HEK293 (cell line): ENCODE results near the gene CREM.

ENCODE experiments used
- CTCF ChIA-PET: fragments of 350-600 bp; formaldehyde crosslinking; extraction: SDS; loops from one replicate; lab custom pipeline; 2021; ENCODE audit warnings: antibody characterized with exemption; lab: Yijun Ruan, JAX
- POLR2A ChIA-PET: fragments of 300-600 bp; formaldehyde crosslinking; extraction: SDS; loops from one replicate; lab custom pipeline; 2020; ENCODE audit warnings: antibody characterized with exemption, inconsistent platforms; lab: Yijun Ruan, JAX
- H3K27ac ChIP-seq: fragments of 200-500 bp; sonication (Bioruptor generic); 2 replicates; pipeline ENCODE4 v1.5.1; 2014; ENCODE audit warnings: low read depth, low read length, control low read depth, inconsistent platforms; ENCODE audit errors: extremely low read depth
- H3K36me3 ChIP-seq, 2 experiments: fragments of 200-500 bp in 1 of 2; sonication (Bioruptor generic) in 1 of 2; 1 replicate in 1 of 2; 2 replicates in 1 of 2; pipeline ENCODE4 v1.5.1; 2014 to 2017; ENCODE audit warnings: inconsistent platforms in 2 of 2, low read length in 2 of 2; ENCODE audit not compliant: control insufficient read depth in 2 of 2, insufficient read depth in 1 of 2
- H3K4me1 ChIP-seq: fragments of 200-500 bp; sonication (Bioruptor generic); 2 replicates; pipeline ENCODE4 v1.5.1; 2014; ENCODE audit warnings: mild to moderate bottlenecking, low read length, inconsistent platforms; ENCODE audit not compliant: control insufficient read depth, insufficient read depth
- H3K4me3 ChIP-seq: 2 replicates; pipeline ENCODE4 v1.5.1; 2011; ENCODE audit warnings: low read depth, mild to moderate bottlenecking, control low read depth, low read length, moderate library complexity
- H3K9me3 ChIP-seq: fragments of 200-500 bp; sonication (Bioruptor generic); 2 replicates; pipeline ENCODE4 v1.5.1; 2014; ENCODE audit warnings: low read depth, low read length, inconsistent platforms; ENCODE audit not compliant: control insufficient read depth, insufficient read depth
- CTCF ChIP-seq: fragments of 450-650 bp; formaldehyde crosslinking; IDR thresholded peaks from 2 replicates; pipeline ENCODE4 v1.5.1; 2016; ENCODE audit warnings: missing biosample characterization, missing genetic modification characterization
- KLF1 ChIP-seq: fragments of 450-650 bp; formaldehyde crosslinking; IDR thresholded peaks from 2 replicates; pipeline ENCODE4 v1.5.1; 2016; ENCODE audit warnings: missing biosample characterization, missing genetic modification characterization
- OVOL3 ChIP-seq: fragments of 450-650 bp; formaldehyde crosslinking; IDR thresholded peaks from 2 replicates; pipeline ENCODE4 v1.5.1; 2016; ENCODE audit warnings: missing biosample characterization, missing genetic modification characterization
- PRDM1 ChIP-seq: fragments of 450-650 bp; formaldehyde crosslinking; IDR thresholded peaks from 2 replicates; pipeline ENCODE4; 2016; ENCODE audit warnings: missing biosample characterization, missing genetic modification characterization
- PRDM10 ChIP-seq: fragments of 450-650 bp; formaldehyde crosslinking; IDR thresholded peaks from 2 replicates; pipeline ENCODE4 v1.5.1; 2016; ENCODE audit warnings: missing biosample characterization, missing genetic modification characterization
- SCRT2 ChIP-seq: fragments of 450-650 bp; formaldehyde crosslinking; IDR thresholded peaks from 2 replicates; pipeline ENCODE4 v1.5.1; 2016; ENCODE audit warnings: missing biosample characterization, missing genetic modification characterization
- ZBTB49 ChIP-seq: fragments of 450-650 bp; formaldehyde crosslinking; IDR thresholded peaks from 2 replicates; pipeline ENCODE4 v1.5.1; 2016; ENCODE audit warnings: missing biosample characterization, missing genetic modification characterization, low read depth
- ZFP41 ChIP-seq: fragments of 450-650 bp; formaldehyde crosslinking; IDR thresholded peaks from 2 replicates; pipeline ENCODE4 v1.5.1; 2016; ENCODE audit warnings: missing biosample characterization, missing genetic modification characterization, borderline replicate concordance
- ZNF16 ChIP-seq: fragments of 450-650 bp; formaldehyde crosslinking; IDR thresholded peaks from 2 replicates; pipeline ENCODE4 v1.5.1; 2016; ENCODE audit warnings: low read depth, missing biosample characterization, missing genetic modification characterization
- ZNF26 ChIP-seq: fragments of 450-650 bp; formaldehyde crosslinking; IDR thresholded peaks from 2 replicates; pipeline ENCODE4 v1.5.1; 2016; ENCODE audit warnings: missing biosample characterization, missing genetic modification characterization
- ZNF266 ChIP-seq: fragments of 450-650 bp; formaldehyde crosslinking; IDR thresholded peaks from 2 replicates; pipeline ENCODE4 v1.5.1; 2016; ENCODE audit warnings: missing biosample characterization, missing genetic modification characterization, low read depth
- ZNF362 ChIP-seq: fragments of 450-650 bp; formaldehyde crosslinking; IDR thresholded peaks from 2 replicates; pipeline ENCODE4 v1.5.1; 2016; ENCODE audit warnings: missing biosample characterization, missing genetic modification characterization
- ZNF426 ChIP-seq: fragments of 450-650 bp; formaldehyde crosslinking; IDR thresholded peaks from 2 replicates; pipeline ENCODE4 v1.5.1; 2017; ENCODE audit warnings: missing biosample characterization, missing genetic modification characterization, mild to moderate bottlenecking, inconsistent platforms, moderate library complexity
- ZNF558 ChIP-seq: fragments of 450-650 bp; formaldehyde crosslinking; IDR thresholded peaks from 2 replicates; pipeline ENCODE4 v1.5.1; 2016; ENCODE audit warnings: missing biosample characterization, missing genetic modification characterization
- ZNF596 ChIP-seq: fragments of 450-650 bp; IDR thresholded peaks from 2 replicates; pipeline ENCODE4 v1.5.0; 2018; ENCODE audit warnings: missing biosample characterization, mild to moderate bottlenecking, missing genetic modification characterization, moderate library complexity
- ZNF830 ChIP-seq: fragments of 450-650 bp; IDR thresholded peaks from 2 replicates; pipeline ENCODE4 v1.5.0; 2018; ENCODE audit warnings: missing biosample characterization, missing genetic modification characterization, low read depth, mild to moderate bottlenecking, moderate library complexity
- ZSCAN23 ChIP-seq: fragments of 450-650 bp; formaldehyde crosslinking; IDR thresholded peaks from 2 replicates; pipeline ENCODE4 v1.5.1; 2016; ENCODE audit warnings: missing biosample characterization, missing genetic modification characterization

CREM gene

GRCh38 chr10:35208536-35208935 lies 81.9 kb downstream of the CREM start (continued):
- TF ChIP-seq ZNF426 (tag by site-specific recombination): no peak
- TF ChIP-seq PRDM10: no peak
- TF ChIP-seq ZBTB49 (tag by site-specific recombination): no peak
- TF ChIP-seq KLF1: no peak
- TF ChIP-seq ZNF558: no peak
- TF ChIP-seq OVOL3 (tag by site-specific recombination): no peak
- no peak for TF ChIP-seq ZNF16 (tag by site-specific recombination)
- no peak for TF ChIP-seq ZNF830
- no peak for TF ChIP-seq ZNF26 (tag by site-specific recombination)
- TF ChIP-seq ZFP41: no peak

- POLR2A ChIA-PET: no interaction called here
- H3K36me3 ChIP-seq: peaks cover 0 to 22% of the 10 kb centered on the region in 2 experiments; a peak in 2 of 3 replicates
- TF ChIP-seq SCRT2 (0 out of 2 replicates have a peak, but pooled peaks have one; percentile 34), ZNF362 (tag by site-specific recombination) (no peak)
- TF ChIP-seq, all 188 proteins: peak for 1
- no peak overlapping the region for H3K27ac ChIP-seq
- no peak overlapping the region for H3K4me3 ChIP-seq
- H3K9me3 ChIP-seq: no peaks in the 10 kb centered on the region
- CTCF ChIA-PET: interaction anchor here (0.6 to 3.9 kb wide), 3 partner anchors 8 to 163 kb away, joined by 3 to 17 read pairs (median 4); no protein-coding TSS in a partner anchor
- peaks cover 4% of the 10 kb centered on the region; the same call in 1 of the 2 replicates for H3K4me1 ChIP-seq
Measured at GRCh38 chr10:35208949-35209613, 82.4 kb downstream of the CREM start.

GRCh38 chr10:35210961-35211360 lies 84.3 kb downstream of the CREM start:
- ChIA-PET CTCF (interaction anchor here (0.6 to 2.5 kb wide), 2 partner anchors 15 to 102 kb away, joined by 4 to 10 read pairs; no protein-coding TSS in a partner anchor), POLR2A (no interaction called here)
- Histone ChIP-seq H3K9me3 (no peaks in the 10 kb centered on the region), H3K4me3 (no peak overlapping the region), H3K36me3 (peaks cover 0 to 22% of the 10 kb centered on the region in 2 experiments; a peak in 2 of 3 replicates), H3K27ac (no peak overlapping the region), H3K4me1 (no peaks in the 10 kb centered on the region)
- no peak for TF ChIP-seq ZNF266 (tag by site-specific recombination)
- no peak for TF ChIP-seq ZSCAN23
- TF ChIP-seq ZNF596 (tag by site-specific recombination): no peak
- TF ChIP-seq CTCF (tag by site-specific recombination): no peak
- no peak for TF ChIP-seq PRDM1 (tag by site-specific recombination)
